ENCODE measurements around the gene ECE1. TPM values are rescaled to one million over a fixed set of nuclear protein-coding genes. Genes with fewer than 3 reads are reported as not detected.
"Not testable (repeated sequence)": the region's sequence is repeated elsewhere in the genome, so short reads cannot be mapped to it uniquely, and the experiment has no call there.

The ECE1 gene
- total RNA-seq, 1 donor from 2014 or later: 90.9 TPM

DNA sequence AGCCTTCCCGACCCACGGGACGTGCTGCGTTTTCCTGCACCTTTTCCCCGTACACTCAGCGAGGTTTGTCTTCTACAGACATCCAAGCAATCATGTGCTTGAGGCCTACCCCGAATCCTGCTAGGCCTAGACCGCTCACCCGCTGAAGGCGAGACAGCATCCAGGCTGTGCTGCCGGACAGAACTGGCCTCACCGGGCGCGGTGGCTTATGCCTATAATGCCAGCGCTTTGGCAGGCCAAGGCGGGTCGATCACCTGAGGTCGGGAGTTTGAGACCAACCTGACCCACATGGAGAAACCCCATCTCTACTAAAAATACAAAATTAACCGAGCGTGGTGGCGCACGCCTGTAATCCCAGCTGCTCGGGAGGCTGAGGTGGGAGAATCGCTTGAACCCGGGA, 54.1 kb downstream of the ECE1 start:
- Histone ChIP-seq H3K4me1 (no peaks in the 10 kb centered on the region), H3K4me3 (no peak overlapping the region), H3K27me3 (ENCODE audit: low read depth) (no peaks in the 10 kb centered on the region), H3K27ac (no peak overlapping the region), H3K9me3 (no peaks in the 10 kb centered on the region), H3K36me3 (peaks cover 77% of the 10 kb centered on the region)
- intact Hi-C loops (cut with DNase I): no loop called here
- TF ChIP-seq, protein P1, sequence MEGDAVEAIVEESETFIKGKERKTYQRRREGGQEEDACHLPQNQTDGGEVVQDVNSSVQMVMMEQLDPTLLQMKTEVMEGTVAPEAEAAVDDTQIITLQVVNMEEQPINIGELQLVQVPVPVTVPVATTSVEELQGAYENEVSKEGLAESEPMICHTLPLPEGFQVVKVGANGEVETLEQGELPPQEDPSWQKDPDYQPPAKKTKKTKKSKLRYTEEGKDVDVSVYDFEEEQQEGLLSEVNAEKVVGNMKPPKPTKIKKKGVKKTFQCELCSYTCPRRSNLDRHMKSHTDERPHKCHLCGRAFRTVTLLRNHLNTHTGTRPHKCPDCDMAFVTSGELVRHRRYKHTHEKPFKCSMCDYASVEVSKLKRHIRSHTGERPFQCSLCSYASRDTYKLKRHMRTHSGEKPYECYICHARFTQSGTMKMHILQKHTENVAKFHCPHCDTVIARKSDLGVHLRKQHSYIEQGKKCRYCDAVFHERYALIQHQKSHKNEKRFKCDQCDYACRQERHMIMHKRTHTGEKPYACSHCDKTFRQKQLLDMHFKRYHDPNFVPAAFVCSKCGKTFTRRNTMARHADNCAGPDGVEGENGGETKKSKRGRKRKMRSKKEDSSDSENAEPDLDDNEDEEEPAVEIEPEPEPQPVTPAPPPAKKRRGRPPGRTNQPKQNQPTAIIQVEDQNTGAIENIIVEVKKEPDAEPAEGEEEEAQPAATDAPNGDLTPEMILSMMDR (IDR thresholded peaks at IDR 0.05): no peak
- no peak for DNase-seq
- no peak for ATAC-seq

DNA sequence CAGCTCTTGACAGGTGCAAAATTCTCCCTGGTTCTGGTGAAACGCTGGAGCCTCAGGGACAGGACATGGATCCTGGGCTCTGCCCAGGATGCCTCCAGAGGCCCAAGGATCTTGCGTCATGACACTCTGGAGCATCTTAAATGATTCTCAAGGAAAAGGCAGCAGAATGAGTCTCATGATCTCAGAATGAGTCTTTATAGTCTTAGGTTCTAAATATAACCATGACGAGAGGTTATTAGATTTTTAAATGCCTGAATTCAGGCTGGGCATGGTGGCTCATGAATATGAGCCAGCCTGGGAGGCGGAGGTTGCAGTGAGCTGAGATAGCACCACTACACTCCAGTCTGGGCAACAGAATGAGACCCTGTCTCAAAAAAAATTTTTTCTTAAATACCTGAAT, 55.5 kb downstream of the ECE1 start:
- TF ChIP-seq, protein P1 (IDR thresholded peaks at IDR 0.05): no peak
- intact Hi-C loops (cut with DNase I): no loop called here
- ATAC-seq: no peak
- Histone ChIP-seq H3K9me3 (no peaks in the 10 kb centered on the region), H3K4me1 (no peaks in the 10 kb centered on the region), H3K27ac (no peak overlapping the region), H3K36me3 (peaks cover 83% of the 10 kb centered on the region), H3K4me3 (no peak overlapping the region), H3K27me3 (ENCODE audit: low read depth) (no peaks in the 10 kb centered on the region)
- no peak for DNase-seq

DNA sequence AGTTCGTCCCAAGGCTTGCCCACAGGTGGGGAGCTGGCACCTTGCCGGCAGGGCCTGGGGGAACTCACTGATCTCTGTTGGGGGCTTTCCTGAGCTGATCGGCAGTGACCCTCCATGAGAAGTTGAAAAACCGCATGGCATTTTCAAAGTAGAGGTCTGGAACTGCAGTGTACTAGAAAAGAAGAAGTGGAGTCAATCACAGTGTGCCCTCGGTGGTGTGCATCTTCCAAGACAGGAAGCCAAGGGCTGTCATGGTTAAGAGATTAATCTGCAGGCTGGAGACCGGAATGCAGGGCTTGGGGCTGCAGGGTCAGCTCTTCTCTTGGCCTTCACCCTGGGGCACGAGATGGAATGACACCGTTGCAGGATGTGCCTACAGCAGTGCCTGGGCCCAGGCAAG, 56.8 kb downstream of the ECE1 start:
- DNase-seq: no peak
- TF ChIP-seq, protein P1 (IDR thresholded peaks at IDR 0.05): no peak
- intact Hi-C loops (cut with DNase I): no loop called here

DNA sequence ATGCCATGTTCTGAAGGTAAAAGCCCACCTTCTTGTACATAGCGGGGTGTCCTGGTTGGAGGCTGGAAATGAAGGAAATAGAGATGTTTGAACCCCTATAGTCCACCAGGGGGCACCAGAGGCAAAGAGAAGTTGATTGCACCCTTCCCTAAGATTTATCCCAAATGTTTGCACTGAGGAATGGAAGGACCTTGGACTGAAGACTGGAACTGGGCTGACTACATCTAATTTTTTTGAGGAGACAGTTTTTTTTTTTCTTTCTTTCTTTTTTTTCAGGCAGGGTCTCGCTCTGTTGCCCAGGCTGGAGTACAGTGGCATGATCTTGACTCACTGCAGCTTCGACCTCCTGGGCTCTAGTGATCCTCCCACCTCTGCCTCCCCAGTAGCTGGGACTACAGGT, 58.2 kb downstream of the ECE1 start:
- ATAC-seq (peak; percentile 76 to 80), DNase-seq (no peak)
- intact Hi-C loops (cut with DNase I): no loop called here
- Histone ChIP-seq H3K9me3 (no peaks in the 10 kb centered on the region), H3K27me3 (ENCODE audit: low read depth) (no peaks in the 10 kb centered on the region), H3K36me3 (peaks cover 71% of the 10 kb centered on the region), H3K27ac (no peak overlapping the region), H3K4me3 (no peak overlapping the region), H3K4me1 (no peaks in the 10 kb centered on the region)
- TF ChIP-seq, protein P1 (IDR thresholded peaks at IDR 0.05): peak; percentile 77

More for the DNA sequence above, 56.8 kb downstream of the ECE1 start:
- peaks cover 71% of the 10 kb centered on the region for H3K36me3 ChIP-seq
- H3K27me3 ChIP-seq (ENCODE audit: low read depth): no peaks in the 10 kb centered on the region
- ATAC-seq: no peak
- no peak overlapping the region for H3K4me3 ChIP-seq
- no peaks in the 10 kb centered on the region for H3K4me1 ChIP-seq
- no peaks in the 10 kb centered on the region for H3K9me3 ChIP-seq
- H3K27ac ChIP-seq: no peak overlapping the region

DNA sequence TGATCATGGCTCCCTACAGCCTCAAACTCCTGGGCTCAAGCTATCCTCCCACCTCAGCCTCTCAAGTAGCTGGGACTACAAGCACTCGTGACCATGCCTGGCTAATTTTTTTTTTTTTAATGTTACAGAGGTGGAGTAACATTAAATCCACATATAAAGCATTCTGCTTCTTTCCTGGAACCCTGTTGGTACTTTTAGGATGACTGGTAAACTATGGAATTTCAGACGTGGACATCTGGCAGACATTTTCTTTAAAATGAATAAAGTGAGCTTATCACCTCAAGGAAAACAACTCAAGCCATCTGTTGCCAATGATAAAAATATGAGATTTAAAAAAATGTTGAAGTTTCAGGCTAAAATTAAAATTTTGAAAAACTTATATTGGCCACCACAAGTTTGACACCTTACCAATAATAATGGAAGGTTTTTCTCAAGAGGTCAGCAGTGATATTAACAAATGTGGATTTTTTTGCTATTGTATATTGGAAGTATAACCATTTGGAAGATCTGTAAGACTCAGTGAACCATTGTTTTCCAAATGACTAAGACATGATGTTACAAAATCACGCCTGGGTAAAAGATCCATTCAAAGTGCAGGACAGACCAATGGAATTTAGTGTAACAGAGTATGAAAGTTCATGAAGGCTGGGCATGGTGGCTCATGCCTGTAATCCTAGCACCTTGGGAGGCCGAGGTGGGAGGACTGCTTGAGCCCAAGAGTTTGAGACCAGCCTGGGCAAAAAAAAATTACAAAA, 60.8 kb downstream of the ECE1 start:
- DNase-seq (no peak), ATAC-seq (no peak)
- Histone ChIP-seq H3K4me3 (no peak overlapping the region), H3K36me3 (peaks cover 77% of the 10 kb centered on the region), H3K27me3 (ENCODE audit: low read depth) (no peaks in the 10 kb centered on the region), H3K9me3 (no peaks in the 10 kb centered on the region), H3K27ac (no peak overlapping the region), H3K4me1 (no peaks in the 10 kb centered on the region)
- TF ChIP-seq, protein P1 (IDR thresholded peaks at IDR 0.05): no peak
- intact Hi-C loops (cut with DNase I): no loop called here

DNA sequence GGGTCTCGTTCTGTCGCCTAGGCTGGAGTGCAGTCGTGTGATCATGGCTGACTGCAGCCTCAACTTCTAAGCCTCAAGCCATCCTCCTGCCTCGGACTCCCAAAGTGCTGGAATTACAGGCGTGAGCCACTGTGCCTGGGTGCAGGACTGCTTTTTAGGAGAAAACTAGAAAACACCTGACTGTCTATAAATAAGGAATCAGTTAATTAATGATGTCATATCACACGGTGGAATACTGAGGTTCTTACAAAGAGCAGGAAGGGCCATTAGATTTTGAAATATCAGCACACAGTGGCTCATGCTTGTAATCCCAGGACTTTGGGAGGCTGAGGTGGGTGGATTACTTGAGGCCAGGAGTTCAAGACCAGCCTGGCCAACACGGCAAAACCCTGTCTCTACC, 62.0 kb downstream of the ECE1 start:
- intact Hi-C loops (cut with DNase I); DNase-seq; H3K27ac ChIP-seq; H3K4me1 ChIP-seq; H3K4me3 ChIP-seq; H3K9me3 ChIP-seq; ATAC-seq; H3K27me3 ChIP-seq (ENCODE audit: low read depth): not testable (repeated sequence)
- H3K36me3 ChIP-seq: peaks cover 77% of the 10 kb centered on the region
